ENCODE results near the gene RTN4R.

GRCh38 chr22:20236052-20236717 lies 31.9 kb downstream of the RTN4R start:
- TF ChIP-seq NRF1 (conservative IDR thresholded peaks at IDR 0.05 in 1 of 2, IDR thresholded peaks at IDR 0.05 in 1 of 2) (no peak), SP2 (IDR thresholded peaks at IDR 0.05; ENCODE audit: extremely low read depth, low read depth, low read length, poor library complexity, severe bottlenecking) (no peak), RAD51 (IDR thresholded peaks at IDR 0.05; ENCODE audit: borderline replicate concordance, low read depth) (no peak)

All from K562 (cell line).